HEK293 (cell line): ENCODE data around the gene VKORC1.

ENCODE experiments used
- CTCF ChIA-PET: fragments of 350-600 bp; formaldehyde crosslinking; extraction: SDS; loops from one replicate; lab custom pipeline; 2021; ENCODE audit warnings: antibody characterized with exemption; lab: Yijun Ruan, JAX
- POLR2A ChIA-PET: fragments of 300-600 bp; formaldehyde crosslinking; extraction: SDS; loops from one replicate; lab custom pipeline; 2020; ENCODE audit warnings: antibody characterized with exemption, inconsistent platforms; lab: Yijun Ruan, JAX
- H3K27ac ChIP-seq: fragments of 200-500 bp; sonication (Bioruptor generic); 2 replicates; pipeline ENCODE4 v1.5.1; 2014; ENCODE audit warnings: low read depth, low read length, control low read depth, inconsistent platforms; ENCODE audit errors: extremely low read depth
- H3K36me3 ChIP-seq, 2 experiments: fragments of 200-500 bp in 1 of 2; sonication (Bioruptor generic) in 1 of 2; 1 replicate in 1 of 2; 2 replicates in 1 of 2; pipeline ENCODE4 v1.5.1; 2014 to 2017; ENCODE audit warnings: inconsistent platforms in 2 of 2, low read length in 2 of 2; ENCODE audit not compliant: control insufficient read depth in 2 of 2, insufficient read depth in 1 of 2
- H3K4me1 ChIP-seq: fragments of 200-500 bp; sonication (Bioruptor generic); 2 replicates; pipeline ENCODE4 v1.5.1; 2014; ENCODE audit warnings: mild to moderate bottlenecking, low read length, inconsistent platforms; ENCODE audit not compliant: control insufficient read depth, insufficient read depth
- H3K4me3 ChIP-seq: 2 replicates; pipeline ENCODE4 v1.5.1; 2011; ENCODE audit warnings: low read depth, mild to moderate bottlenecking, control low read depth, low read length, moderate library complexity
- H3K9me3 ChIP-seq: fragments of 200-500 bp; sonication (Bioruptor generic); 2 replicates; pipeline ENCODE4 v1.5.1; 2014; ENCODE audit warnings: low read depth, low read length, inconsistent platforms; ENCODE audit not compliant: control insufficient read depth, insufficient read depth
- GFI1B ChIP-seq: fragments of 450-650 bp; formaldehyde crosslinking; IDR thresholded peaks from 2 replicates; pipeline ENCODE4 v1.5.1; 2016; ENCODE audit warnings: missing biosample characterization, missing genetic modification characterization
- KLF10 ChIP-seq: fragments of 450-650 bp; IDR thresholded peaks from 2 replicates; pipeline ENCODE4 v1.5.1; 2018; ENCODE audit warnings: missing biosample characterization, mild to moderate bottlenecking, missing genetic modification characterization
- KLF16 ChIP-seq: fragments of 450-650 bp; formaldehyde crosslinking; IDR thresholded peaks from 2 replicates; pipeline ENCODE4 v1.5.1; 2017; ENCODE audit warnings: missing biosample characterization, missing genetic modification characterization
- KLF7 ChIP-seq: fragments of 450-650 bp; formaldehyde crosslinking; IDR thresholded peaks from 2 replicates; pipeline ENCODE4 v1.5.1; 2016; ENCODE audit warnings: missing biosample characterization, missing genetic modification characterization, borderline replicate concordance
- PRDM4 ChIP-seq: fragments of 450-650 bp; formaldehyde crosslinking; IDR thresholded peaks from 2 replicates; pipeline ENCODE4 v1.5.1; 2017; ENCODE audit warnings: missing biosample characterization, missing genetic modification characterization
- SCRT1 ChIP-seq: fragments of 450-650 bp; formaldehyde crosslinking; IDR thresholded peaks from 2 replicates; pipeline ENCODE4 v1.5.1; 2016; ENCODE audit warnings: missing biosample characterization, missing genetic modification characterization, borderline replicate concordance
- SP2 ChIP-seq: fragments of 450-650 bp; formaldehyde crosslinking; IDR thresholded peaks from 2 replicates; pipeline ENCODE4 v1.5.1; 2016; ENCODE audit warnings: missing biosample characterization, missing genetic modification characterization
- YY1 ChIP-seq: fragments of 450-650 bp; formaldehyde crosslinking; IDR thresholded peaks from 2 replicates; pipeline ENCODE4 v1.5.1; 2018; ENCODE audit warnings: missing biosample characterization, missing genetic modification characterization
- ZBTB11 ChIP-seq: fragments of 450-650 bp; formaldehyde crosslinking; conservative IDR thresholded peaks from 2 replicates; pipeline ENCODE4 v1.5.1; 2016; ENCODE audit warnings: low read depth, missing biosample characterization, missing genetic modification characterization
- ZBTB17 ChIP-seq: fragments of 450-650 bp; formaldehyde crosslinking; IDR thresholded peaks from 2 replicates; pipeline ENCODE4 v1.5.1; 2016; ENCODE audit warnings: missing biosample characterization, missing genetic modification characterization
- ZNF146 ChIP-seq: fragments of 450-650 bp; formaldehyde crosslinking; IDR thresholded peaks from 2 replicates; pipeline ENCODE4 v1.5.1; 2016; ENCODE audit warnings: missing biosample characterization, missing genetic modification characterization
- ZNF16 ChIP-seq: fragments of 450-650 bp; formaldehyde crosslinking; IDR thresholded peaks from 2 replicates; pipeline ENCODE4 v1.5.1; 2016; ENCODE audit warnings: low read depth, missing biosample characterization, missing genetic modification characterization
- ZNF211 ChIP-seq: fragments of 450-650 bp; formaldehyde crosslinking; IDR thresholded peaks from 2 replicates; pipeline ENCODE4 v1.5.1; 2016; ENCODE audit warnings: low read depth, missing biosample characterization, missing genetic modification characterization
- ZNF248 ChIP-seq: fragments of 450-650 bp; formaldehyde crosslinking; IDR thresholded peaks from 2 replicates; pipeline ENCODE4 v1.5.1; 2017; ENCODE audit warnings: missing biosample characterization, missing genetic modification characterization
- ZNF324 ChIP-seq: fragments of 450-650 bp; formaldehyde crosslinking; IDR thresholded peaks from 2 replicates; pipeline ENCODE4 v1.5.1; 2016; ENCODE audit warnings: missing biosample characterization, missing genetic modification characterization
- ZNF37A ChIP-seq: fragments of 450-650 bp; IDR thresholded peaks from 2 replicates; pipeline ENCODE4 v1.5.1; 2018; ENCODE audit warnings: missing biosample characterization, missing genetic modification characterization
- ZNF623 ChIP-seq: fragments of 450-650 bp; formaldehyde crosslinking; IDR thresholded peaks from 2 replicates; pipeline ENCODE4 v1.5.1; 2016; ENCODE audit warnings: missing biosample characterization, missing genetic modification characterization
- ZNF639 ChIP-seq: fragments of 450-650 bp; formaldehyde crosslinking; IDR thresholded peaks from 2 replicates; pipeline ENCODE4 v1.5.1; 2016; ENCODE audit warnings: missing biosample characterization, missing genetic modification characterization
- ZNF664 ChIP-seq: fragments of 450-650 bp; formaldehyde crosslinking; IDR thresholded peaks from 2 replicates; pipeline ENCODE4 v1.5.1; 2016; ENCODE audit warnings: missing biosample characterization, missing genetic modification characterization
- ZNF677 ChIP-seq: fragments of 450-650 bp; IDR thresholded peaks from 2 replicates; pipeline ENCODE4 v1.5.0; 2018; ENCODE audit warnings: missing biosample characterization, mild to moderate bottlenecking, missing genetic modification characterization, moderate library complexity
- ZNF747 ChIP-seq: fragments of 450-650 bp; formaldehyde crosslinking; IDR thresholded peaks from 2 replicates; pipeline ENCODE4 v1.5.1; 2016; ENCODE audit warnings: missing biosample characterization, missing genetic modification characterization
- ZNF837 ChIP-seq: fragments of 450-650 bp; formaldehyde crosslinking; IDR thresholded peaks from 2 replicates; pipeline ENCODE4 v1.5.1; 2016; ENCODE audit warnings: missing biosample characterization, missing genetic modification characterization

The VKORC1 gene

GRCh38 chr16:31131841-31132271, 37.3 kb upstream of the VKORC1 start (continued):
- TF ChIP-seq ZNF248 (tag by site-specific recombination) (no peak), KLF16 (tag by site-specific recombination) (no peak)

- Histone ChIP-seq H3K9me3 (no peaks in the 10 kb centered on the region), H3K36me3 (peaks cover 0 to 59% of the 10 kb centered on the region in 2 experiments; a peak in 1 of 3 replicates), H3K27ac (no peak overlapping the region), H3K4me3 (no peak overlapping the region), H3K4me1 (peaks cover 11% of the 10 kb centered on the region; the same call in 1 of the 2 replicates)
- TF ChIP-seq ZNF837 (tag by site-specific recombination) (no peak), PRDM4 (tag by site-specific recombination) (no peak), ZNF677 (tag by site-specific recombination) (no peak), ZNF324 (no peak), ZNF747 (no peak), ZNF211 (tag by site-specific recombination) (no peak), KLF7 (tag by site-specific recombination) (no peak), ZBTB17 (no peak), GFI1B (tag by site-specific recombination) (no peak), KLF10 (tag by site-specific recombination) (no peak), SCRT1 (tag by site-specific recombination) (no peak), YY1 (tag by site-specific recombination) (no peak), ZNF146 (tag by site-specific recombination) (no peak), ZNF623 (tag by site-specific recombination) (no peak), ZNF248 (tag by site-specific recombination) (no peak), ZNF639 (no peak)
- POLR2A ChIA-PET: interaction anchor here (1.1 to 5.7 kb wide), 4 partner anchors 10 to 328 kb away, joined by 3 to 35 read pairs (median 5); partner anchors contain the start of genes ARMC5 and KAT8
- CTCF ChIA-PET: interaction anchor here (1.9 kb wide), 1 partner anchor 11 kb away, joined by 13 read pairs; no protein-coding TSS in a partner anchor
Measured at GRCh38 chr16:31131416-31131815, 36.8 kb upstream of the VKORC1 start.

GRCh38 chr16:31130899-31131298, 36.3 kb upstream of the VKORC1 start:
- TF ChIP-seq ZNF16 (tag by site-specific recombination) (no peak), SP2 (tag by site-specific recombination) (no peak), ZBTB11 (tag by site-specific recombination) (no peak), ZNF37A (tag by site-specific recombination) (no peak), ZNF664 (tag by site-specific recombination) (no peak)
- POLR2A ChIA-PET: interaction anchor here (1.1 to 5.7 kb wide), 2 partner anchors 13 to 328 kb away, joined by 3 to 35 read pairs; partner anchors contain the start of genes ARMC5 and KAT8
- no peak overlapping the region for H3K27ac ChIP-seq
- CTCF ChIA-PET: interaction anchor here (0.7 to 1.9 kb wide), 2 partner anchors 12 to 26 kb away, joined by 3 to 13 read pairs; no protein-coding TSS in a partner anchor
- no peaks in the 10 kb centered on the region for H3K9me3 ChIP-seq
- H3K4me1 ChIP-seq: peaks cover 11% of the 10 kb centered on the region; the same call in 1 of the 2 replicates
- H3K36me3 ChIP-seq: peaks cover 0 to 63% of the 10 kb centered on the region in 2 experiments; a peak in 1 of 3 replicates
- H3K4me3 ChIP-seq: no peak overlapping the region
